OCI-LY1 (cell line): ENCODE measurements around the gene NDC1.

ENCODE experiments used
- H2AFZ ChIP-seq: fragments of 200-600 bp; sonication (generic), shearing (Covaris generic); 2 replicates; pipeline ENCODE4 v1.6.0; 2014; ENCODE audit warnings: antibody characterized with exemption, mild to moderate bottlenecking, low read length
- H3F3A ChIP-seq: fragments of 200-600 bp; sonication (generic), shearing (Covaris generic); 2 replicates; pipeline ENCODE4 v1.6.0; 2014; ENCODE audit warnings: mild to moderate bottlenecking, antibody characterized with exemption, low read length, moderate library complexity; ENCODE audit not compliant: insufficient read depth
- H3K27ac ChIP-seq: fragments of 200-600 bp; sonication (generic); 2 replicates; pipeline ENCODE4 v1.5.1; 2014; ENCODE audit warnings: low read length, mixed run types, mild to moderate bottlenecking, low read depth; ENCODE audit not compliant: poor library complexity, severe bottlenecking
- H3K27me3 ChIP-seq: fragments of 200-600 bp; sonication (generic); 2 replicates; pipeline ENCODE4 v1.6.0; 2014; ENCODE audit warnings: antibody characterized with exemption, mild to moderate bottlenecking, low read length, moderate library complexity; ENCODE audit not compliant: insufficient read depth
- H3K36me3 ChIP-seq: fragments of 200-600 bp; sonication (generic); 2 replicates; pipeline ENCODE4 v1.6.1; 2014; ENCODE audit warnings: mild to moderate bottlenecking, antibody characterized with exemption, low read length, moderate library complexity, mixed read lengths; ENCODE audit not compliant: insufficient read depth
- H3K4me1 ChIP-seq: fragments of 200-600 bp; sonication (generic); 2 replicates; pipeline ENCODE4 v1.5.1; 2014; ENCODE audit warnings: mild to moderate bottlenecking, low read length, moderate library complexity; ENCODE audit not compliant: insufficient read depth, severe bottlenecking
- H3K4me2 ChIP-seq: fragments of 200-600 bp; sonication (generic), shearing (Covaris generic); 2 replicates; pipeline ENCODE4 v1.6.1; 2014; ENCODE audit warnings: low read length
- H3K4me3 ChIP-seq: fragments of 200-600 bp; sonication (generic); 2 replicates; pipeline ENCODE4 v1.5.1; 2014; ENCODE audit warnings: low read length, low read depth, mild to moderate bottlenecking, mixed read lengths; ENCODE audit not compliant: poor library complexity, severe bottlenecking
- H3K79me2 ChIP-seq: fragments of 200-600 bp; shearing (Covaris generic); 2 replicates; pipeline ENCODE4 v1.6.1; 2016; ENCODE audit warnings: mixed run types, low read length, mixed read lengths; ENCODE audit not compliant: insufficient read depth
- H3K9ac ChIP-seq: fragments of 200-600 bp; sonication (generic), shearing (Covaris generic); 2 replicates; pipeline ENCODE4 v1.6.1; 2014; ENCODE audit warnings: mild to moderate bottlenecking, low read length, mixed read lengths
- H3K9me2 ChIP-seq: fragments of 200-600 bp; sonication (generic), shearing (Covaris generic); 2 replicates; pipeline ENCODE4 v1.6.1; 2014; ENCODE audit warnings: low read depth, mild to moderate bottlenecking, low read length, mixed read lengths
- H3K9me3 ChIP-seq: fragments of 200-600 bp; shearing (Covaris generic); 2 replicates; pipeline ENCODE4 v1.6.1; 2014; ENCODE audit warnings: low read length, mixed read lengths
- H4K20me1 ChIP-seq: fragments of 200-600 bp; sonication (generic), shearing (Covaris generic); 2 replicates; pipeline ENCODE4 v1.6.0; 2016; ENCODE audit warnings: mild to moderate bottlenecking, low read length; ENCODE audit not compliant: insufficient read depth
- EZH2 ChIP-seq: fragments of 200-600 bp; sonication (generic), shearing (Covaris generic); IDR thresholded peaks from 2 replicates; pipeline ENCODE4 v1.8.0; 2017; ENCODE audit warnings: borderline replicate concordance, mixed run types, mild to moderate bottlenecking, antibody characterized with exemption, low read length, moderate library complexity, mixed read lengths
- TF ChIP-seq, protein P1 (sequence below): fragments of 200-600 bp; sonication (generic), shearing (Covaris generic); IDR thresholded peaks from 2 replicates; pipeline ENCODE4 v1.5.1; 2017; ENCODE audit warnings: mild to moderate bottlenecking, antibody characterized with exemption, low read length, moderate library complexity, mixed read lengths

The NDC1 gene

DNA sequence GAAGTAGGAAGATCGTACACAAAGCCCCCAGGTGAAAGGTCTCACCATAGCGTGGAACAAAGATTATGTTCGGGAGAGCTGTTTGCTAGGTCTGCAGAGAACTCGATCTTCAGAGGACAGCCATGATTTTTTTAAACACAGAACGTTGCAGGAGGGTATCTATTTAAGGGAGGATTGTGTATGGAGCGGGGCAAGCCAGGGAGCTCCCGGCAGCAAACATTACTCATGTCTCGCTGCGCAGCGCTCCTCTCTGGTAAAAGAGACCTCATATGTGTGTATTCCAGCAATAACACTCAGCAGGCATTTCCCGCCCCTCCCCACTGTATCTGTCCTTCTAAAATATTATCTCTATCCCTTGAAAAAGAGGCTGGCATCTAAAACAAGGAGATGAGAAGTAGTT lies 101.8 kb downstream of the NDC1 start:
- no peaks in the 10 kb centered on the region for H3K79me2 ChIP-seq
- H3K36me3 ChIP-seq: no peaks in the 10 kb centered on the region
- TF ChIP-seq, protein P1, sequence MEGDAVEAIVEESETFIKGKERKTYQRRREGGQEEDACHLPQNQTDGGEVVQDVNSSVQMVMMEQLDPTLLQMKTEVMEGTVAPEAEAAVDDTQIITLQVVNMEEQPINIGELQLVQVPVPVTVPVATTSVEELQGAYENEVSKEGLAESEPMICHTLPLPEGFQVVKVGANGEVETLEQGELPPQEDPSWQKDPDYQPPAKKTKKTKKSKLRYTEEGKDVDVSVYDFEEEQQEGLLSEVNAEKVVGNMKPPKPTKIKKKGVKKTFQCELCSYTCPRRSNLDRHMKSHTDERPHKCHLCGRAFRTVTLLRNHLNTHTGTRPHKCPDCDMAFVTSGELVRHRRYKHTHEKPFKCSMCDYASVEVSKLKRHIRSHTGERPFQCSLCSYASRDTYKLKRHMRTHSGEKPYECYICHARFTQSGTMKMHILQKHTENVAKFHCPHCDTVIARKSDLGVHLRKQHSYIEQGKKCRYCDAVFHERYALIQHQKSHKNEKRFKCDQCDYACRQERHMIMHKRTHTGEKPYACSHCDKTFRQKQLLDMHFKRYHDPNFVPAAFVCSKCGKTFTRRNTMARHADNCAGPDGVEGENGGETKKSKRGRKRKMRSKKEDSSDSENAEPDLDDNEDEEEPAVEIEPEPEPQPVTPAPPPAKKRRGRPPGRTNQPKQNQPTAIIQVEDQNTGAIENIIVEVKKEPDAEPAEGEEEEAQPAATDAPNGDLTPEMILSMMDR: no peak
- TF ChIP-seq EZH2: no peak
- H3K4me2 ChIP-seq: no peak overlapping the region
- H2AFZ ChIP-seq: no peak overlapping the region
- no peaks in the 10 kb centered on the region for H3K9me3 ChIP-seq
- no peaks in the 10 kb centered on the region for H3K9me2 ChIP-seq
- H3K9ac ChIP-seq: no peak overlapping the region
- H4K20me1 ChIP-seq: no peaks in the 10 kb centered on the region
- H3K4me3 ChIP-seq: no peak overlapping the region
- H3F3A ChIP-seq: no peaks in the 10 kb centered on the region
- H3K27ac ChIP-seq: no peak overlapping the region
- peaks cover 6% of the 10 kb centered on the region for H3K4me1 ChIP-seq
- peaks cover 5% of the 10 kb centered on the region; the same call in 1 of the 2 replicates for H3K27me3 ChIP-seq

DNA sequence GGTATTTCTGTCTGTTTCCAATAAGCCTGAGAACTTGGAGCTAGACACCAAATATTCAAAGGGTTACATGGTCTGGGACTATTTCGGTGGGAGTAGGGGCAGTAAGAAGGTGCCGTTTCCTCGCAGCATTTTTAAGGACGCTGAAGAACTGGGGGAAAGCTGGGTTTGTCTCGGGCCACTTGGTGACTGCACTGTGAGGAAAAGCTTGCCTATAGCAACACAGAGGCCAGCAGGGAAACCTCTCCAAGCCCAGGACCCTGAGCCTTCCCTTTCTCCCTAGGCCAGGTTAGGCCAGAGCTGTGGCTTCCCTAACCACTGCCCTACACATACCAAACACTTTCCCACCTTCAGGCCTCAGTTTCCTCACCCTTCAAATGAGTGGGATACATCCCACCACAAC lies 102.4 kb downstream of the NDC1 start:
- peaks cover 5% of the 10 kb centered on the region; the same call in 1 of the 2 replicates for H3K27me3 ChIP-seq
- no peak overlapping the region for H3K27ac ChIP-seq
- peaks cover 6% of the 10 kb centered on the region for H3K4me1 ChIP-seq
- H3K36me3 ChIP-seq: no peaks in the 10 kb centered on the region
- H2AFZ ChIP-seq: no peak overlapping the region
- H3K9me3 ChIP-seq: no peaks in the 10 kb centered on the region
- TF ChIP-seq, protein P1: no peak
- TF ChIP-seq EZH2: no peak
- no peak overlapping the region for H3K4me3 ChIP-seq
- H3K4me2 ChIP-seq: no peak overlapping the region
- H4K20me1 ChIP-seq: no peaks in the 10 kb centered on the region
- H3F3A ChIP-seq: no peaks in the 10 kb centered on the region
- no peaks in the 10 kb centered on the region for H3K79me2 ChIP-seq
- no peak overlapping the region for H3K9ac ChIP-seq
- H3K9me2 ChIP-seq: no peaks in the 10 kb centered on the region

DNA sequence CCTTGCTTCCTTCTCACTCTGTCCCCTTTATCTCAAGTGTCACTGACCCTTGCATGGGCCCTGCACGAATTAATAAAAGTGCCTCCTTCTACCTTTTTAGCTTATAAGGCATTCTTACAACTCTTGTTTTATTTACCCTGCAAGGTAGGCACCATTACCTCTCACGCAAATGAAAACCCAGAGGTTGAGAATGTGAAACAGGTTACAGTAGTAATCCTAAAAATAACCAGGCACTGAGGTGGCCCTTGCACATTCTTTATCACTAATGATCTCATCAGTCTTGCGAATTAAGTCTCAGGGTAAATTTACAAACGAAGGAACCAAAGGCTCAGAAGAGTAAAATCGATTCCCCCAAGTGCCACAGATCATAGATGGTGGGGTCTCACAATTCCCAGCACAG lies 102.8 kb downstream of the NDC1 start:
- no peak overlapping the region for H3K4me2 ChIP-seq
- no peaks in the 10 kb centered on the region for H3K9me2 ChIP-seq
- no peaks in the 10 kb centered on the region for H3F3A ChIP-seq
- H3K9me3 ChIP-seq: no peaks in the 10 kb centered on the region
- TF ChIP-seq EZH2: no peak
- TF ChIP-seq, protein P1: no peak
- H3K27me3 ChIP-seq: peaks cover 5% of the 10 kb centered on the region; the same call in 1 of the 2 replicates
- no peak overlapping the region for H3K4me3 ChIP-seq
- no peak overlapping the region for H3K27ac ChIP-seq
- H2AFZ ChIP-seq: no peak overlapping the region
- peaks cover 6% of the 10 kb centered on the region for H3K4me1 ChIP-seq
- H4K20me1 ChIP-seq: no peaks in the 10 kb centered on the region
- H3K9ac ChIP-seq: no peak overlapping the region
- no peaks in the 10 kb centered on the region for H3K36me3 ChIP-seq
- H3K79me2 ChIP-seq: no peaks in the 10 kb centered on the region
